GM23338 (cell line): ENCODE results near the gene CORO1C. TPM values are rescaled to one million over a fixed set of nuclear protein-coding genes. Genes with fewer than 3 reads are reported as not detected.
A peak's percentile ranks its signal among the peaks of the same experiment; 100 is the strongest.

Experiments
- ATAC-seq: fragments of 200-7000 bp; cut with Tn5 transposase; 3 replicates; pipeline ENCODE4 v1.9.1; 2020
- DNase-seq: peaks from one replicate; pipeline ENCODE4 v3.0.0-alpha.2; 2015; ENCODE audit warnings: low spot score
- H2AFZ ChIP-seq: fragments of 200-600 bp; sonication (generic); 2 replicates; pipeline ENCODE4 v1.8.0; 2016; ENCODE audit warnings: antibody characterized with exemption, mild to moderate bottlenecking, moderate library complexity
- H3F3A ChIP-seq: fragments of 200-600 bp; sonication (generic); replicated peaks from 2 replicates; pipeline ENCODE4 v1.8.0; 2017; ENCODE audit warnings: antibody characterized with exemption, mixed run types, low read depth
- H3K27ac ChIP-seq: fragments of 200-600 bp; sonication (generic); 2 replicates; pipeline ENCODE4 v1.6.1; 2016; ENCODE audit warnings: low read depth
- H3K27me3 ChIP-seq: fragments of 200-600 bp; sonication (generic); 2 replicates; pipeline ENCODE4 v1.8.0; 2016; ENCODE audit warnings: mild to moderate bottlenecking, mixed run types, moderate library complexity; ENCODE audit not compliant: insufficient read depth
- H3K36me3 ChIP-seq: fragments of 200-600 bp; sonication (generic); 2 replicates; pipeline ENCODE4 v1.8.0; 2016; ENCODE audit warnings: mild to moderate bottlenecking; ENCODE audit not compliant: insufficient read depth
- H3K4me1 ChIP-seq: fragments of 200-600 bp; sonication (generic); 2 replicates; pipeline ENCODE4 v1.8.0; 2016; ENCODE audit warnings: mild to moderate bottlenecking, moderate library complexity; ENCODE audit not compliant: insufficient read depth
- H3K4me2 ChIP-seq: fragments of 200-600 bp; sonication (generic); 2 replicates; pipeline ENCODE4 v1.7.1; 2017; ENCODE audit warnings: mixed run types
- H3K4me3 ChIP-seq: fragments of 200-600 bp; sonication (generic); 2 replicates; pipeline ENCODE4 v1.6.1; 2016; ENCODE audit warnings: mixed run types
- H3K79me2 ChIP-seq: fragments of 200-600 bp; sonication (generic); replicated peaks from 2 replicates; pipeline ENCODE4 v1.8.0; 2017; ENCODE audit warnings: mild to moderate bottlenecking; ENCODE audit not compliant: insufficient read depth
- H3K9me2 ChIP-seq: fragments of 200-600 bp; sonication (generic); 2 replicates; pipeline ENCODE4 v1.8.0; 2017; ENCODE audit not compliant: insufficient read depth
- H4K20me1 ChIP-seq: fragments of 200-600 bp; sonication (generic); replicated peaks from 2 replicates; pipeline ENCODE4 v1.8.0; 2017; ENCODE audit warnings: mild to moderate bottlenecking; ENCODE audit not compliant: insufficient read depth
- H3K27ac Mint-ChIP-seq: 2 replicates; pipeline ENCODE4 v1.8.0; 2020; ENCODE audit warnings: inconsistent platforms, mild to moderate bottlenecking, moderate library complexity, mixed read lengths
- H3K27me3 Mint-ChIP-seq: 3 replicates; pipeline ENCODE4 v1.8.0; 2022; ENCODE audit warnings: low read depth, mild to moderate bottlenecking, moderate library complexity, mixed read lengths, inconsistent platforms; ENCODE audit not compliant: insufficient read depth, poor library complexity
- H3K36me3 Mint-ChIP-seq: 3 replicates; pipeline ENCODE4 v1.8.0; 2021; ENCODE audit warnings: low read depth, mild to moderate bottlenecking, inconsistent platforms, moderate library complexity, mixed read lengths
- H3K4me1 Mint-ChIP-seq: 3 replicates; pipeline ENCODE4 v1.8.0; 2020; ENCODE audit warnings: mild to moderate bottlenecking, inconsistent platforms, mixed read lengths
- H3K4me3 Mint-ChIP-seq: 3 replicates; pipeline ENCODE4 v1.8.0; 2021; ENCODE audit warnings: moderate library complexity, mild to moderate bottlenecking, inconsistent platforms, mixed read lengths
- H3K9me3 Mint-ChIP-seq: 3 replicates; pipeline ENCODE4 v1.8.0; 2020; ENCODE audit warnings: moderate library complexity, mild to moderate bottlenecking, inconsistent platforms, mixed read lengths
- CREB1 ChIP-seq: fragments of 250-450 bp; sonication (Bioruptor Pico); IDR thresholded peaks from 2 replicates; pipeline ENCODE4 v1.5.0; 2020; ENCODE audit warnings: low read depth, mild to moderate bottlenecking, moderate library complexity
- CTCF ChIP-seq, 2 experiments: fragments of 200-600 bp in 1 of 2; sonication (generic) in 1 of 2; conservative IDR thresholded peaks; 2 replicates each; pipeline versions ENCODE4 v1.5.1 to v1.6.1; 2016 to 2017; ENCODE audit warnings: antibody characterized with exemption in 2 of 2, low read depth in 2 of 2, mild to moderate bottlenecking in 2 of 2, moderate library complexity in 1 of 2
- EZH2 ChIP-seq: fragments of 200-600 bp; sonication (generic); IDR thresholded peaks from one replicate; pipeline ENCODE4 v1.8.0; 2017; ENCODE audit warnings: antibody characterized with exemption, mild to moderate bottlenecking, low read depth; ENCODE audit not compliant: unreplicated experiment
- EZH2phosphoT487 ChIP-seq: fragments of 200-600 bp; sonication (generic); IDR thresholded peaks from one replicate; pipeline ENCODE4 v1.8.1; 2018; ENCODE audit warnings: antibody characterized with exemption; ENCODE audit not compliant: unreplicated experiment
- NANOG ChIP-seq: IDR thresholded peaks from 2 replicates; pipeline ENCODE4 v1.6.1; 2016; ENCODE audit warnings: antibody characterized with exemption, borderline replicate concordance
- REST ChIP-seq: IDR thresholded peaks from one replicate; pipeline ENCODE4 v1.6.1; 2018; ENCODE audit warnings: antibody characterized with exemption; ENCODE audit not compliant: unreplicated experiment
- STAT1 ChIP-seq: IDR thresholded peaks from one replicate; pipeline ENCODE4 v1.6.1; 2016; ENCODE audit warnings: antibody characterized with exemption; ENCODE audit not compliant: unreplicated experiment
- ZNF114 ChIP-seq: fragments of 250-450 bp; sonication (Bioruptor Pico); IDR thresholded peaks from 2 replicates; pipeline ENCODE4 v1.5.0; 2020; ENCODE audit warnings: mild to moderate bottlenecking, moderate library complexity
- ZNF331 ChIP-seq: fragments of 250-450 bp; sonication (Bioruptor Pico); IDR thresholded peaks from 2 replicates; pipeline ENCODE4 v1.5.0; 2020; ENCODE audit warnings: low read depth, mild to moderate bottlenecking, moderate library complexity
- ZNF462 ChIP-seq: fragments of 250-450 bp; sonication (Bioruptor Pico); IDR thresholded peaks from 2 replicates; pipeline ENCODE4 v1.5.0; 2020; ENCODE audit warnings: mild to moderate bottlenecking, moderate library complexity
- polyA plus RNA-seq: library from polyadenylated mRNA; unstranded; fragments of >200 nt; fragmentation: Nextera tagmentation; extraction: Ambion mirVana; gene quantifications from 2 replicates; pipeline ENCODE4 v1.2.1, GENCODE V29; 2016
- total RNA-seq: library from RNA; depleted of rRNA; stranded (reverse); fragments of >200 nt; shearing (Covaris generic); gene quantifications from 2 replicates; pipeline ENCODE4 v1.2.3, GENCODE V29; 2014

CORO1C gene
- total and polyA plus RNA-seq, 2 experiments from 2014 or later: 59.2 to 89.5 TPM

- H3K4me3 Mint-ChIP-seq: no peak overlapping the region
- no peak for ATAC-seq
- H3K4me1 ChIP-seq: no peaks in the 10 kb centered on the region
- no peaks in the 10 kb centered on the region for H3K36me3 ChIP-seq
- H3K9me2 ChIP-seq: no peaks in the 10 kb centered on the region
- no peaks in the 10 kb centered on the region for H3K27me3 ChIP-seq
- H3K79me2 ChIP-seq: no peaks in the 10 kb centered on the region
- no peak overlapping the region for H3K27ac ChIP-seq
- no peaks in the 10 kb centered on the region for H3K36me3 Mint-ChIP-seq
- no peaks in the 10 kb centered on the region for H3K9me3 Mint-ChIP-seq
- no peak overlapping the region for H3K27ac Mint-ChIP-seq
- no peak overlapping the region for H2AFZ ChIP-seq
- H3F3A ChIP-seq: no peaks in the 10 kb centered on the region
- no peak for DNase-seq
- no peak overlapping the region for H3K4me2 ChIP-seq
- peaks cover 19% of the 10 kb centered on the region for H3K4me1 Mint-ChIP-seq
- no peak overlapping the region for H3K4me3 ChIP-seq
- peaks cover 2% of the 10 kb centered on the region for H3K27me3 Mint-ChIP-seq
- TF ChIP-seq EZH2phosphoT487: no peak
- TF ChIP-seq REST: no peak
- TF ChIP-seq CTCF (conservative IDR thresholded peaks at IDR 0.05; ENCODE audit: low read depth in 2 of 2): peak in 1 of 2 experiments; percentile 20; a peak in 2 of 4 replicates
- TF ChIP-seq NANOG: no peak
- no peak for TF ChIP-seq CREB1 (CRISPR knock-in tag)
- no peaks in the 10 kb centered on the region for H4K20me1 ChIP-seq
Observed at GRCh38 chr12:108599948-108600701, 131.2 kb downstream of the CORO1C start.

- no peaks in the 10 kb centered on the region for H3K9me2 ChIP-seq
- Mint-ChIP-seq H3K4me1 (peaks cover 17% of the 10 kb centered on the region), H3K27me3 (peaks cover 2% of the 10 kb centered on the region), H3K36me3 (no peaks in the 10 kb centered on the region), H3K4me3 (no peak overlapping the region), H3K27ac (no peak overlapping the region), H3K9me3 (no peaks in the 10 kb centered on the region)
- no peaks in the 10 kb centered on the region for H3K27me3 ChIP-seq
- no peaks in the 10 kb centered on the region for H3F3A ChIP-seq
- H3K36me3 ChIP-seq: no peaks in the 10 kb centered on the region
- DNase-seq: no peak
- H3K79me2 ChIP-seq: no peaks in the 10 kb centered on the region
- no peak overlapping the region for H2AFZ ChIP-seq
- no peaks in the 10 kb centered on the region for H4K20me1 ChIP-seq
- H3K4me2 ChIP-seq: no peak overlapping the region
- H3K4me3 ChIP-seq: no peak overlapping the region
- H3K4me1 ChIP-seq: no peaks in the 10 kb centered on the region
- no peak overlapping the region for H3K27ac ChIP-seq
- no peak for ATAC-seq
- TF ChIP-seq EZH2 (no peak), ZNF331 (no peak), STAT1 (no peak), ZNF462 (CRISPR knock-in tag) (no peak), ZNF114 (no peak)
Observed at GRCh38 chr12:108599541-108599940, 131.8 kb downstream of the CORO1C start.
